NAMALWA (cell line): ENCODE data around the gene SLPI.

ENCODE experiments used
- DNase-seq: peaks from one replicate; pipeline ENCODE4 v3.0.0-alpha.2; 2015; ENCODE audit warnings: low spot score

Gene SLPI

GRCh38 chr20:45254383-45255262 is at the start of gene SLPI:
SLPI (minus strand) TSS chr20:45254564; CDS start chr20:45254543, 21 bp downstream.
- DNase-seq = no peak

- no peak for DNase-seq
Measured at GRCh38 chr20:45303586-45304463, 49.5 kb upstream of the SLPI start.

GRCh38 chr20:45301824-45302271 is 47.5 kb upstream of the SLPI start:
- DNase-seq = no peak

GRCh38 chr20:45300961-45301360 is 46.6 kb upstream of the SLPI start:
- DNase-seq = peak; percentile 70

GRCh38 chr20:45299786-45300185 is 45.4 kb upstream of the SLPI start:
- DNase-seq = no peak

- DNase-seq = no peak
Measured at GRCh38 chr20:45297786-45298497, 43.6 kb upstream of the SLPI start.

GRCh38 chr20:45294659-45295058 is 40.3 kb upstream of the SLPI start:
- no peak for DNase-seq

GRCh38 chr20:45294003-45294368 is 39.6 kb upstream of the SLPI start:
- no peak for DNase-seq

GRCh38 chr20:45293041-45294002 is 39.0 kb upstream of the SLPI start:
- DNase-seq = peak; percentile 37

- no peak for DNase-seq
Measured at GRCh38 chr20:45292343-45292742, 38.0 kb upstream of the SLPI start.

- no peak for DNase-seq
Measured at GRCh38 chr20:45291526-45291925, 37.2 kb upstream of the SLPI start.

GRCh38 chr20:45290677-45291355 is 36.5 kb upstream of the SLPI start:
- DNase-seq = peak; percentile 87

- DNase-seq = no peak
Measured at GRCh38 chr20:45289942-45290676, 35.7 kb upstream of the SLPI start.

- DNase-seq = no peak
Measured at GRCh38 chr20:45288860-45289259, 34.5 kb upstream of the SLPI start.

GRCh38 chr20:45288376-45288775 is 34.0 kb upstream of the SLPI start:
- no peak for DNase-seq

- no peak for DNase-seq
Measured at GRCh38 chr20:45283551-45284057, 29.2 kb upstream of the SLPI start.

GRCh38 chr20:45282700-45283550 is 28.6 kb upstream of the SLPI start:
- DNase-seq = no peak

GRCh38 chr20:45279992-45280391 is 25.6 kb upstream of the SLPI start:
- no peak for DNase-seq

- no peak for DNase-seq
Measured at GRCh38 chr20:45275338-45275737, 21.0 kb upstream of the SLPI start.
